ENCODE results near the gene SND1.

SND1 gene

GRCh38 chr7:128030654-128031611 lies 378.9 kb downstream of the SND1 start, which contains the start of gene LRRC4:
Gene LRRC4 (minus strand): TSS chr7:128031437. CDS start chr7:128030640, 797 bp downstream.
- peak; percentile 30 for DNase-seq

GRCh38 chr7:128031901-128032604 lies 380.1 kb downstream of the SND1 start:
- DNase-seq, result peak; percentile 63

GRCh38 chr7:128032605-128033235 lies 380.7 kb downstream of the SND1 start:
- DNase-seq, result peak; percentile 18

GRCh38 chr7:128033246-128033645 lies 381.3 kb downstream of the SND1 start:
- no peak for DNase-seq

GRCh38 chr7:128034825-128035224 lies 382.8 kb downstream of the SND1 start:
- DNase-seq, result no peak

GRCh38 chr7:128035712-128036111 lies 383.7 kb downstream of the SND1 start:
- no peak for DNase-seq

GRCh38 chr7:128036226-128036940 lies 384.4 kb downstream of the SND1 start:
- no peak for DNase-seq

GRCh38 chr7:128037081-128037480 lies 385.1 kb downstream of the SND1 start:
- no peak for DNase-seq

GRCh38 chr7:128037880-128038619 lies 386.1 kb downstream of the SND1 start:
- no peak for DNase-seq

GRCh38 chr7:128039544-128039953 lies 387.6 kb downstream of the SND1 start:
- DNase-seq, result no peak

GRCh38 chr7:128040205-128040604 lies 388.2 kb downstream of the SND1 start:
- DNase-seq, result no peak

GRCh38 chr7:128041203-128041602 lies 389.2 kb downstream of the SND1 start:
- no peak for DNase-seq

- no peak for DNase-seq
Observed at GRCh38 chr7:128042012-128042411, 390.0 kb downstream of the SND1 start.

GRCh38 chr7:128044064-128044463 lies 392.1 kb downstream of the SND1 start:
- no peak for DNase-seq

- DNase-seq, result no peak
Observed at GRCh38 chr7:128045158-128045557, 393.2 kb downstream of the SND1 start.

- no peak for DNase-seq
Observed at GRCh38 chr7:128045766-128046165, 393.8 kb downstream of the SND1 start.

- DNase-seq, result no peak
Observed at GRCh38 chr7:128052404-128052803, 400.4 kb downstream of the SND1 start.

GRCh38 chr7:128053023-128053422 lies 401.0 kb downstream of the SND1 start:
- DNase-seq, result no peak

GRCh38 chr7:128053991-128054390 lies 402.0 kb downstream of the SND1 start:
- no peak for DNase-seq

- DNase-seq, result no peak
Observed at GRCh38 chr7:128054511-128054910, 402.5 kb downstream of the SND1 start.

- no peak for DNase-seq
Observed at GRCh38 chr7:128055637-128056036, 403.6 kb downstream of the SND1 start.

GRCh38 chr7:128056901-128057300 lies 404.9 kb downstream of the SND1 start:
- DNase-seq, result no peak

Measured in stimulated activated CD4-positive, alpha-beta T cell treated with anti-CD3 and anti-CD28 coated beads, Interleukin-4, amount 100 ng/mL, for 1 hour (primary cell).